Ishikawa (cell line): ENCODE data around the gene INPP5F.

ENCODE experiments used
- CEBPB ChIP-seq: IDR thresholded peaks from 2 replicates; pipeline ENCODE4 v1.6.1; 2012
- CREB1 ChIP-seq: IDR thresholded peaks from 2 replicates; pipeline ENCODE4 v1.6.1; 2012; ENCODE audit warnings: low read depth
- EP300 ChIP-seq: IDR thresholded peaks from 2 replicates; pipeline ENCODE4 v1.6.1; 2012; ENCODE audit warnings: borderline replicate concordance
- FOXM1 ChIP-seq: IDR thresholded peaks from 2 replicates; pipeline ENCODE4 v1.6.1; 2012; ENCODE audit warnings: low read depth, borderline replicate concordance
- MAX ChIP-seq: IDR thresholded peaks from 2 replicates; pipeline ENCODE4 v1.6.1; 2012
- NFIC ChIP-seq: IDR thresholded peaks from 2 replicates; pipeline ENCODE4 v1.6.1; 2012
- RAD21 ChIP-seq: IDR thresholded peaks from 2 replicates; pipeline ENCODE4 v1.6.1; 2012; ENCODE audit warnings: low read depth
- REST ChIP-seq: IDR thresholded peaks from 2 replicates; pipeline ENCODE4 v1.6.1; 2012; ENCODE audit warnings: low read depth, mild to moderate bottlenecking
- TAF1 ChIP-seq: IDR thresholded peaks from 2 replicates; pipeline ENCODE4 v1.6.1; 2012; ENCODE audit warnings: low read depth, mild to moderate bottlenecking
- TCF12 ChIP-seq: IDR thresholded peaks from 2 replicates; pipeline ENCODE4 v1.6.1; 2012; ENCODE audit warnings: low read depth
- TEAD4 ChIP-seq: IDR thresholded peaks from 2 replicates; pipeline ENCODE4 v1.6.1; 2012
- YY1 ChIP-seq: IDR thresholded peaks from 2 replicates; pipeline ENCODE4 v1.6.1; 2012; ENCODE audit warnings: low read depth
- ZBTB7A ChIP-seq: IDR thresholded peaks from 2 replicates; pipeline ENCODE4 v1.6.1; 2012; ENCODE audit warnings: low read depth

The INPP5F gene

GRCh38 chr10:119691726-119692125 lies 34.1 kb upstream of the INPP5F start:
- TF ChIP-seq FOXM1 (no peak), MAX (no peak), TEAD4 (no peak), ZBTB7A (no peak), YY1 (no peak), CREB1 (no peak), REST (no peak)

GRCh38 chr10:119693262-119693957 lies 32.4 kb upstream of the INPP5F start:
- TF ChIP-seq ZBTB7A, result no peak
- TF ChIP-seq NFIC, result no peak
- no peak for TF ChIP-seq EP300
- no peak for TF ChIP-seq YY1
- TF ChIP-seq RAD21, result no peak
- TF ChIP-seq REST, result no peak
- TF ChIP-seq MAX, result no peak
- no peak for TF ChIP-seq FOXM1
- no peak for TF ChIP-seq TEAD4
- no peak for TF ChIP-seq CREB1

- no peak for TF ChIP-seq FOXM1
- no peak for TF ChIP-seq TCF12
- TF ChIP-seq TAF1, result no peak
- no peak for TF ChIP-seq ZBTB7A
- TF ChIP-seq CEBPB, result no peak
- no peak for TF ChIP-seq CREB1
- TF ChIP-seq MAX, result no peak
- no peak for TF ChIP-seq EP300
Measured at GRCh38 chr10:119694608-119695007, 31.2 kb upstream of the INPP5F start.

GRCh38 chr10:119700321-119700954 lies 25.4 kb upstream of the INPP5F start:
- no peak for TF ChIP-seq EP300
- no peak for TF ChIP-seq FOXM1
- no peak for TF ChIP-seq NFIC

- TF ChIP-seq MAX (no peak), REST (no peak), CREB1 (no peak), ZBTB7A (no peak), YY1 (no peak), FOXM1 (no peak), EP300 (no peak)
Measured at GRCh38 chr10:119701861-119702260, 24.0 kb upstream of the INPP5F start.
